Spleen (tissue), 7 donors: ENCODE measurements around the gene ZNF135.

Experiments
- CTCF ChIP-seq, 11 experiments: fragments of 200-600 bp in 7 of 11; fragments of 450-650 bp in 4 of 11; sonication (generic) in 4 of 11; IDR thresholded peaks in 8 of 11; conservative IDR thresholded peaks in 3 of 11; 1 replicate in 7 of 11; 2 replicates in 4 of 11; pipeline versions ENCODE4 v1.4.0 to v1.8.0; 2016 to 2021; ENCODE audit warnings: antibody characterized with exemption in 11 of 11, inconsistent platforms in 4 of 11, mild to moderate bottlenecking in 1 of 11
- POLR2A ChIP-seq, 3 donors: fragments of 450-650 bp; IDR thresholded peaks; one replicate each; pipeline ENCODE4 v1.5.1; 2017; ENCODE audit warnings: antibody characterized with exemption in 3 of 3, mild to moderate bottlenecking in 1 of 3
- POLR2AphosphoS5 ChIP-seq, 3 donors: sonication (generic); formaldehyde crosslinking; IDR thresholded peaks; one replicate each; pipeline ENCODE4 v1.5.1; 2017; ENCODE audit warnings: antibody characterized with exemption in 3 of 3
- donor health status: DM: no; HTN: no; CAD: no; lungs with moderate emphysema.
- donor health status: DM: no; HTN: no; CAD: no.
- donor health status: DM: no; HTN: no; CAD: no.

- TF ChIP-seq CTCF (IDR thresholded peaks at IDR 0.05 in 8 of 11, conservative IDR thresholded peaks at IDR 0.05 in 3 of 11) (no peak), POLR2AphosphoS5 (IDR thresholded peaks at IDR 0.05) (peak; percentile 85 to 90 (median 88)), POLR2A (IDR thresholded peaks at IDR 0.05) (no peak)
Observed at GRCh38 chr19:58059003-58059670, at the start of gene ZNF135.
